ENCODE data around the gene FN3KRP. TPM values are rescaled to one million over a fixed set of nuclear protein-coding genes. Genes with fewer than 3 reads are reported as not detected.

The FN3KRP gene
- total and polyA plus RNA-seq, 9 donors = 9.9 to 51.5 (median 39.0) TPM

DNA sequence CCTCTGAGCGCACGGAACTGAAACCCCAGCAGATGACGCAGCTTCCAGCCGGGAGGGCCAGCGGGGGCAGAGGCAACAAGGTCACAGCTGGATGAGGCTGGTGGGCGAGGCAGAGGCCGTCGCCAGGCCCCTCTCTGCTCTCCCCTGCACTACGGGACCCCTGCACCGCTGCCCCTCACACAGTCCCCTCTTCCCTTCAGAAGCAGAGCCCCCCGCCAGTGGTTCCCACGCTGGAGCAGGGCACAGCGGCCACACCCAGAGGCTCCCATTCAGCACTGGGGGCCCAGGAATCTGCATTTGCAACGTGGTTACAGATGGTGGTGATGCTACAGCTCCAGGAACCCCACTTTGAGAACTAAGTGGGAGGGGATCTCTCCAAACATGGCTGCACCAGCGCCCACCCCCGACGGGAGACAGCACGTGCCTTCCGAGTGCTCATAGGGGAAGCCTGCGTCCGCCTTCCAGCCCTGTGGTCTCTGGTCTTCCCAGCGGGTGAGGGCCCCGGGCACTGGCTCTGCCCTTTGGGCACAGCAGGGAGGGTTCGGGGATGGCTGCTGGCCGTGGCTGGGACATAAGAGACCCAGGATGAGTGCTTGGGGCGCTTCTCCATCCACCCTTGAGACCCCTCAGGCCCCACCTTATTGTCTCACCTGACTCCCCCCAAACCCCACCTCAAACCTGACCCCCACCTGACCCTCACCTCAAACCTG, 13.3 kb upstream of the FN3KRP start:
- intact Hi-C loops (cut with DNase I) = no loop called here
- H3K9me3 ChIP-seq = no peaks in the 10 kb centered on the region
- H3K36me3 ChIP-seq = no peaks in the 10 kb centered on the region
- no peaks in the 10 kb centered on the region for H3K27me3 ChIP-seq
- no peak for DNase-seq
- H3K27ac ChIP-seq = no peak overlapping the region
- TF ChIP-seq, protein P1, sequence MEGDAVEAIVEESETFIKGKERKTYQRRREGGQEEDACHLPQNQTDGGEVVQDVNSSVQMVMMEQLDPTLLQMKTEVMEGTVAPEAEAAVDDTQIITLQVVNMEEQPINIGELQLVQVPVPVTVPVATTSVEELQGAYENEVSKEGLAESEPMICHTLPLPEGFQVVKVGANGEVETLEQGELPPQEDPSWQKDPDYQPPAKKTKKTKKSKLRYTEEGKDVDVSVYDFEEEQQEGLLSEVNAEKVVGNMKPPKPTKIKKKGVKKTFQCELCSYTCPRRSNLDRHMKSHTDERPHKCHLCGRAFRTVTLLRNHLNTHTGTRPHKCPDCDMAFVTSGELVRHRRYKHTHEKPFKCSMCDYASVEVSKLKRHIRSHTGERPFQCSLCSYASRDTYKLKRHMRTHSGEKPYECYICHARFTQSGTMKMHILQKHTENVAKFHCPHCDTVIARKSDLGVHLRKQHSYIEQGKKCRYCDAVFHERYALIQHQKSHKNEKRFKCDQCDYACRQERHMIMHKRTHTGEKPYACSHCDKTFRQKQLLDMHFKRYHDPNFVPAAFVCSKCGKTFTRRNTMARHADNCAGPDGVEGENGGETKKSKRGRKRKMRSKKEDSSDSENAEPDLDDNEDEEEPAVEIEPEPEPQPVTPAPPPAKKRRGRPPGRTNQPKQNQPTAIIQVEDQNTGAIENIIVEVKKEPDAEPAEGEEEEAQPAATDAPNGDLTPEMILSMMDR (IDR thresholded peaks at IDR 0.05) = no peak
- TF ChIP-seq POLR2A (IDR thresholded peaks at IDR 0.05) = no peak
- TF ChIP-seq EP300 (IDR thresholded peaks at IDR 0.05) = no peak
- 53 to 71% (median 54%) methylated on average over 26 of the region's 26 CpGs for WGBS, 3 donors
- H3K4me3 ChIP-seq = no peak overlapping the region
- H3K4me1 ChIP-seq (ENCODE audit: insufficient read depth) = peaks cover 13% of the 10 kb centered on the region

- Histone ChIP-seq H3K27ac (no peak overlapping the region), H3K9me3 (no peaks in the 10 kb centered on the region), H3K4me1 (ENCODE audit: insufficient read depth) (peaks cover 11% of the 10 kb centered on the region), H3K4me3 (no peak overlapping the region), H3K36me3 (no peaks in the 10 kb centered on the region), H3K27me3 (no peaks in the 10 kb centered on the region)
- no peak for DNase-seq
- WGBS, 3 donors = 67 to 74% (median 70%) methylated on average over 28 to 38 of the region's 38 CpGs
- intact Hi-C loops (cut with DNase I) = no loop called here
- no peak for TF ChIP-seq POLR2A (IDR thresholded peaks at IDR 0.05)
- TF ChIP-seq, protein P1 (IDR thresholded peaks at IDR 0.05) = no peak
- TF ChIP-seq EP300 (IDR thresholded peaks at IDR 0.05) = no peak
These were observed 12.3 kb upstream of the FN3KRP start for GRCh38 chr17:82703935-82704865.

DNA sequence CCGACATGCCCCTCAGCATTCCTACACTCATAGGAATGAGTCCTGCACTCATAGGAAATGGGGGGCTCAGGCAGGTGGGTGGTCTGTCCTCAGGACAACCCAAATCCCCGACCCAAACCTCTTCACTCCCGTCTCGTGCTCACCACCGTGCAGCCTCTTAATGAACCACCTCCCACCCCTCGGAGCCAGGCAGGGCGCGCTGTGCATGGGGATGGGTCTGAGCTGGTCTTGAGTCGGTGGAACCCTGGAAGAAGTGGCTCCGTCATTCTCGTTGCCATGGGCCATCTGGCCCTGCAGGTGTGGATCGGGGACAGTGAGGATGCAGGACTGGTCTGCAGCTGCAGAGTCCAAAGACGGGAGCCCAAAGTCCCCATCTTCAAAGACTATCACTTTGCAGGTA, 11.6 kb upstream of the FN3KRP start:
- no peak for TF ChIP-seq POLR2A (IDR thresholded peaks at IDR 0.05)
- TF ChIP-seq, protein P1 (IDR thresholded peaks at IDR 0.05) = no peak
- no peak for TF ChIP-seq EP300 (IDR thresholded peaks at IDR 0.05)
- Histone ChIP-seq H3K9me3 (no peaks in the 10 kb centered on the region), H3K4me3 (no peak overlapping the region), H3K4me1 (ENCODE audit: insufficient read depth) (peaks cover 6% of the 10 kb centered on the region), H3K27me3 (no peaks in the 10 kb centered on the region), H3K36me3 (no peaks in the 10 kb centered on the region), H3K27ac (no peak overlapping the region)
- 73 to 81% (median 79%) methylated on average over 13 of the region's 13 CpGs for WGBS, 3 donors
- no peak for DNase-seq
- intact Hi-C loops (cut with DNase I) = no loop called here

DNA sequence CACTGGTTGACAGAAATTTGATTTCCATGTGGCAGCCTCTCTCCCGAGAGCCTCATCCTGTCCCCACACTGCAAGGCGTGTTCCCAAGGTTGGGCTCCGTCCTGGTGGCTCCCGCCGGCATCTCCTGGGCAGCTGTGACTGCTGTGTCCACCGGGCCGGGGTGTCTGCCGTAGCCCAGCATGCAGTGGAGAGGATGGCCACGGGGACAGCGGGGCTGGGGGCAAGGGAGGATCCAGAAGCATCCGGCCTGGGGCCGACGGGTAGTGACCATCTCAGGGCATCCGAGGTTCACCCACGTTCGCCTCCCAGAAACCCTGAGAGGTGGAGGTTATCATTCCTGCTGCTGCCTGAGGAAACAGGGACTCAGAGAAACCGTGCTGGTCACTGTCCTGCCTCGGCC, 10.8 kb upstream of the FN3KRP start:
- Histone ChIP-seq H3K36me3 (no peaks in the 10 kb centered on the region), H3K4me1 (ENCODE audit: insufficient read depth) (peaks cover 6% of the 10 kb centered on the region), H3K27ac (no peak overlapping the region), H3K27me3 (no peaks in the 10 kb centered on the region), H3K9me3 (no peaks in the 10 kb centered on the region), H3K4me3 (no peak overlapping the region)
- intact Hi-C loops (cut with DNase I) = no loop called here
- 89 to 91% (median 91%) methylated on average over 18 of the region's 18 CpGs for WGBS, 3 donors
- TF ChIP-seq POLR2A (IDR thresholded peaks at IDR 0.05) (no peak), EP300 (IDR thresholded peaks at IDR 0.05) (no peak)
- TF ChIP-seq, protein P1 (IDR thresholded peaks at IDR 0.05) = no peak
- no peak for DNase-seq

All from ovary (tissue), 9 donors.